ENCODE data around the gene UQCRHL.

Gene UQCRHL

GRCh38 chr1:15810073-15810472, 2.6 kb upstream of the UQCRHL start:
- no peak for DNase-seq (ENCODE audit: low spot score)
- no peak for TF ChIP-seq CTCF (IDR thresholded peaks at IDR 0.05; ENCODE audit: extremely low read depth, missing control alignments)

GRCh38 chr1:15808955-15809354, 1.5 kb upstream of the UQCRHL start:
- TF ChIP-seq CTCF (IDR thresholded peaks at IDR 0.05; ENCODE audit: extremely low read depth, missing control alignments), result no peak
- no peak for DNase-seq (ENCODE audit: low spot score)

DNA sequence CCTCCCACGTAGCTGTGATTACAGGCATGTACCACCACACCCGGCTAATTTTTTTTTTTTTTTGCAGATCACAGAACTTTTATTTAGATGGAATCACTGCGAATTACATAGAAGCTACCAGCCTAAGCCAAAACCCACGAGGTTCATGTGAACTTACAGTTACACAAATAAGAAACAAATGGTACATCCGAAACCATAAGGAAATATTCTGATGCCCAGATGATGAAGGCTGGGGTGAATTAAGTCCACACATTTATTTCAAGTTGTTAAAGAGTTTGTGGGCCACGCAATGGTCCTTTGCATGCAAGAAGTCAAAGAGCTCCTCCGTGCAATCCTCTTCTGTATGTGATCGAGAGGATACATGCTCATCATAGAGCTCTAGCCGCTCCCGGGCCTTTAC, 328 bp downstream of the UQCRHL start:
- TF ChIP-seq CTCF (IDR thresholded peaks at IDR 0.05; ENCODE audit: extremely low read depth, missing control alignments), result no peak
- DNase-seq (ENCODE audit: low spot score), result no peak

GRCh38 chr1:15804060-15804459, 3.4 kb downstream of the UQCRHL start:
- DNase-seq (ENCODE audit: low spot score), result no peak
- no peak for TF ChIP-seq CTCF (IDR thresholded peaks at IDR 0.05; ENCODE audit: extremely low read depth, missing control alignments)

DNA sequence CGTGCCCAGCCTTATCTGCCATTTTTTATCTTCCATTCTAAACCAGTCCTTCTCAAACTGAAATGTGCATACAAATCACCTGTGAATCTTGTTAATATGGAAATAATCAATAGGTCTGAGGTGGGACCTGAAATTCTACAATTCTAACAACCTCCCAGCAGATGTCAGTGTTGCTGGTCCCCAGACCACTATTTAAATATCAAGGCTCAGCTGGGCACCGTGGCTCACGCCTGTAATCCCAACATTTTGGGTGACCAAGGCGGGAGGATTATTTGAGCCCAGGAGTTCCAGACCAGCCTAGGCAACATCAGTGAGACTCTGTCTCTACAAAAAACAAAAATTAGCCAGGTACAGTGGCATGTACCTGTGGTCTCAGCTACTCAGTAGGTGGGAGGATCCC, 4.1 kb downstream of the UQCRHL start:
- DNase-seq (ENCODE audit: low spot score), result peak; percentile 40
- no peak for TF ChIP-seq CTCF (IDR thresholded peaks at IDR 0.05; ENCODE audit: extremely low read depth, missing control alignments)

DNA sequence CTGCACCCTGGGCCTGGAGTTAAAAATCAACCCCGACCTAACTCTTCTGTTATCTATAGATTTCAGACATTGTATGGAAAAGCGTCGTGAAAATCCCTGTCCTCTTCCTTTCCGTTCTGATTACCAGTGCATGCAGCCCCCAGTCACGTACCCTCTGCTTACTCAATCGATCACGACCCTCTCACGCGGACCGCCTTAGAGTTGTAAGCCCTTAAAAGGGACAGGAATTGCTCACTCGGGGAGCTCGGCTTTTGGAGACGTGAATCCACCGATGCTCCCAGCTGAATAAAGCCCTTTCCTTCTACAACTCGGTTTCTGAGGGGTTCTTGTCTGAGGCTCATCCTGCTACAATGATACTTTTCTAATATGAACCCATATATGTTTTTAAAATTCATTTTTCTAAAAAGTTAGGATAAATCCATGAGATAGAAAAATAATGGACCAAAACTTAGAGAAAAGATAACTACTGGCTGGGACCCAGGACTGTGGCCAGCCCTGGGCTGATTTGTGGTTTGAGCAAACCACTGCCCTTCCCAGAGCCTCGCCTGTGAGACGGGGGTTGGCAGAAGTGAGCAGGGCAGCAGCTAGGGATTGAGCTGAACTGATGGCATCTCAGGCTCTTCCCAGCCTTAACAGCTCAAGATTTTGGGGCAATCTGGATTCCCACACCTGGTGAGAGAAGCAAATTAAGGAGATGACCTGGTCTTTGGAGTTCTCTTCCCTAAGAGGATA, 5.0 kb downstream of the UQCRHL start:
- no peak for DNase-seq (ENCODE audit: low spot score)
- TF ChIP-seq CTCF (IDR thresholded peaks at IDR 0.05; ENCODE audit: extremely low read depth, missing control alignments), result no peak

GRCh38 chr1:15799928-15800835, 7.3 kb downstream of the UQCRHL start:
- DNase-seq (ENCODE audit: low spot score), result no peak
- no peak for TF ChIP-seq CTCF (IDR thresholded peaks at IDR 0.05; ENCODE audit: extremely low read depth, missing control alignments)

Measured in GM20000 (cell line).